Esophagus squamous epithelium (tissue), 4 donors: ENCODE measurements around the gene SMARCE1.

ENCODE experiments used
- POLR2A ChIP-seq, 4 donors: fragments of 450-650 bp; IDR thresholded peaks; one replicate each; pipeline ENCODE4 v1.6.1; 2017; ENCODE audit warnings: antibody characterized with exemption in 4 of 4, mild to moderate bottlenecking in 4 of 4, moderate library complexity in 3 of 4
- TF ChIP-seq, protein P1 (sequence below), 6 experiments: fragments of 450-650 bp in 4 of 6; fragments of 200-600 bp in 2 of 6; sonication (generic) in 2 of 6; IDR thresholded peaks; one replicate each; pipeline ENCODE4 v1.5.1; 2016 to 2019; ENCODE audit warnings: antibody characterized with exemption in 6 of 6, mild to moderate bottlenecking in 4 of 6, moderate library complexity in 4 of 6

DNA sequence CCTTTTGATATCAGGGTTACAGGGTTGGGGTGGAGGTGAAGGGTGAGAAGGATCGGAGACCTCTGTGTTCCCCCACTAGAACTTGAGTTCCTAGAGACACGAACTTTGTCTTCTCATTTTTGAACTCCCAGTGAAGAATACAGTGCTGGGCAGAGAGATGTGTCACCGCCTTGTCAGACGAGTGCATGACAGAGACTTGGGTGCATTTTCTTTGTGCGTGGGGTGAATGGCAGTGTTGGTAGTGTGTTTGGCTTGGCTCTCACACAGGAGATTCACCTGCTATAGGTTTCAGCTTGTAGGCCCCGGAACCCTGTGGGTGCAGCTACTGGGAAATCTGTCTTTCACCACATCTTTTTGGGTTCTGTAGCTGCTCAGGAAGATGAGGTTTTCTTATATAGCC, 42.3 kb downstream of the SMARCE1 start:
- TF ChIP-seq, protein P1, sequence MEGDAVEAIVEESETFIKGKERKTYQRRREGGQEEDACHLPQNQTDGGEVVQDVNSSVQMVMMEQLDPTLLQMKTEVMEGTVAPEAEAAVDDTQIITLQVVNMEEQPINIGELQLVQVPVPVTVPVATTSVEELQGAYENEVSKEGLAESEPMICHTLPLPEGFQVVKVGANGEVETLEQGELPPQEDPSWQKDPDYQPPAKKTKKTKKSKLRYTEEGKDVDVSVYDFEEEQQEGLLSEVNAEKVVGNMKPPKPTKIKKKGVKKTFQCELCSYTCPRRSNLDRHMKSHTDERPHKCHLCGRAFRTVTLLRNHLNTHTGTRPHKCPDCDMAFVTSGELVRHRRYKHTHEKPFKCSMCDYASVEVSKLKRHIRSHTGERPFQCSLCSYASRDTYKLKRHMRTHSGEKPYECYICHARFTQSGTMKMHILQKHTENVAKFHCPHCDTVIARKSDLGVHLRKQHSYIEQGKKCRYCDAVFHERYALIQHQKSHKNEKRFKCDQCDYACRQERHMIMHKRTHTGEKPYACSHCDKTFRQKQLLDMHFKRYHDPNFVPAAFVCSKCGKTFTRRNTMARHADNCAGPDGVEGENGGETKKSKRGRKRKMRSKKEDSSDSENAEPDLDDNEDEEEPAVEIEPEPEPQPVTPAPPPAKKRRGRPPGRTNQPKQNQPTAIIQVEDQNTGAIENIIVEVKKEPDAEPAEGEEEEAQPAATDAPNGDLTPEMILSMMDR (IDR thresholded peaks at IDR 0.05), result no peak
- no peak for TF ChIP-seq POLR2A (IDR thresholded peaks at IDR 0.05)
